ENCODE measurements around the gene FTSJ1. TPM values are rescaled to one million over a fixed set of nuclear protein-coding genes. Genes with fewer than 3 reads are reported as not detected.
A peak's percentile ranks its signal among the peaks of the same experiment; 100 is the strongest.

The FTSJ1 gene
- polyA plus RNA-seq, 3 donors: 36.6 to 44.3 (median 40.4) TPM

GRCh38 chrX:48480583-48480982 lies 4.6 kb downstream of the FTSJ1 start:
- H3K79me2 ChIP-seq (ENCODE audit: insufficient read depth, low read length): peaks cover 22% of the 10 kb centered on the region
- H3K4me1 ChIP-seq (ENCODE audit: control insufficient read depth in 1 of 2, insufficient read depth in 2 of 2, low read length in 2 of 2): peaks cover 8 to 16% of the 10 kb centered on the region in 2 donors
- peak overlapping the region in 1 of 7 donors; percentile 79 for H3K27ac Mint-ChIP-seq
- intact Hi-C loops (cut with micrococcal nuclease): loop anchor here in 1 of 2 donors (10.0 kb wide), 1 partner anchor 324 kb away; the partner anchor contains the start of gene HDAC6
- H3K4me2 ChIP-seq (replicated peaks; ENCODE audit: extremely low read depth, low read length, poor library complexity, severe bottlenecking): no peak overlapping the region
- H3K27me3 ChIP-seq (ENCODE audit: control insufficient read depth in 2 of 2, insufficient read depth in 2 of 2, low read length in 2 of 2): no peaks in the 10 kb centered on the region
- peaks cover 40 to 46% of the 10 kb centered on the region in 2 donors for H3K36me3 Mint-ChIP-seq
- H3K9me3 ChIP-seq (replicated peaks in 1 of 2; ENCODE audit: control insufficient read depth in 1 of 2, insufficient read depth in 1 of 2, low read length in 2 of 2): no peaks in the 10 kb centered on the region
- peaks cover 0 to 5% (median 2%) of the 10 kb centered on the region in 3 donors for H3K27me3 Mint-ChIP-seq (ENCODE audit: low read depth in 3 of 3)
- no peak overlapping the region for H3K4me3 ChIP-seq (replicated peaks in 1 of 3; ENCODE audit: low read depth in 2 of 3, low read length in 3 of 3)
- peaks cover 0 to 11% (median 1%) of the 10 kb centered on the region in 7 donors for H3K9me3 Mint-ChIP-seq
- no peak for DNase-seq
- H3K27ac ChIP-seq (ENCODE audit: low read depth in 1 of 2, low read length in 2 of 2): no peak overlapping the region
- no peak overlapping the region for H2AFZ ChIP-seq (ENCODE audit: insufficient read depth, low read depth, low read length, poor library complexity, severe bottlenecking)
- TF ChIP-seq CTCF (IDR thresholded peaks at IDR 0.05): no peak
- no peak overlapping the region for H3K4me3 Mint-ChIP-seq
- H3K36me3 ChIP-seq (replicated peaks in 1 of 2; ENCODE audit: control insufficient read depth in 1 of 2, insufficient read depth in 2 of 2, low read length in 2 of 2): peaks cover 24 to 50% of the 10 kb centered on the region in 2 donors
- 98% methylated on average over 3 of the region's 3 CpGs for WGBS (ENCODE audit: insufficient coverage)
- peaks cover 14% of the 10 kb centered on the region for H3K4me1 Mint-ChIP-seq
- H4K20me1 ChIP-seq (ENCODE audit: insufficient read depth, low read length): no peaks in the 10 kb centered on the region
- H3K9ac ChIP-seq (ENCODE audit: insufficient read depth, low read length, poor library complexity, severe bottlenecking): no peak overlapping the region

GRCh38 chrX:48482526-48482925 lies 6.5 kb downstream of the FTSJ1 start:
- Mint-ChIP-seq H3K36me3 (peaks cover 40 to 46% of the 10 kb centered on the region in 2 donors), H3K4me3 (no peak overlapping the region), H3K9me3 (peaks cover 0 to 3% (median 0%) of the 10 kb centered on the region in 7 donors), H3K27me3 (ENCODE audit: low read depth in 3 of 3) (peaks cover 0 to 5% (median 2%) of the 10 kb centered on the region in 3 donors), H3K27ac (peak overlapping the region in 2 of 7 donors; percentile 33 to 46), H3K4me1 (peaks cover 5% of the 10 kb centered on the region)
- intact Hi-C loops (cut with micrococcal nuclease): loop anchor here in 1 of 2 donors (10.0 kb wide), 1 partner anchor 322 kb away; the partner anchor contains the start of gene HDAC6
- no peak overlapping the region for H3K4me3 ChIP-seq (replicated peaks in 1 of 3; ENCODE audit: low read depth in 2 of 3, low read length in 3 of 3)
- TF ChIP-seq CTCF (IDR thresholded peaks at IDR 0.05): no peak
- H3K27me3 ChIP-seq (ENCODE audit: control insufficient read depth in 2 of 2, insufficient read depth in 2 of 2, low read length in 2 of 2): no peaks in the 10 kb centered on the region
- peaks cover 0 to under 1% of the 10 kb centered on the region in 2 donors for H3K4me1 ChIP-seq (ENCODE audit: control insufficient read depth in 1 of 2, insufficient read depth in 2 of 2, low read length in 2 of 2)
- no peak overlapping the region for H2AFZ ChIP-seq (ENCODE audit: insufficient read depth, low read depth, low read length, poor library complexity, severe bottlenecking)
- no peak overlapping the region for H3K9ac ChIP-seq (ENCODE audit: insufficient read depth, low read length, poor library complexity, severe bottlenecking)
- no CpG with 5 or more reads among the region's 7 CpGs for WGBS (ENCODE audit: insufficient coverage)
- no peaks in the 10 kb centered on the region for H4K20me1 ChIP-seq (ENCODE audit: insufficient read depth, low read length)
- no peak overlapping the region for H3K4me2 ChIP-seq (replicated peaks; ENCODE audit: extremely low read depth, low read length, poor library complexity, severe bottlenecking)
- H3K36me3 ChIP-seq (replicated peaks in 1 of 2; ENCODE audit: control insufficient read depth in 1 of 2, insufficient read depth in 2 of 2, low read length in 2 of 2): peaks cover 26 to 54% of the 10 kb centered on the region in 2 donors
- DNase-seq: no peak
- H3K9me3 ChIP-seq (replicated peaks in 1 of 2; ENCODE audit: control insufficient read depth in 1 of 2, insufficient read depth in 1 of 2, low read length in 2 of 2): no peaks in the 10 kb centered on the region
- peaks cover 6% of the 10 kb centered on the region for H3K79me2 ChIP-seq (ENCODE audit: insufficient read depth, low read length)
- no peak overlapping the region for H3K27ac ChIP-seq (ENCODE audit: low read depth in 1 of 2, low read length in 2 of 2)

Data from CD14-positive monocyte (primary cell).